GM12891 (cell line): ENCODE measurements around the gene BATF.

Source experiments
- DNase-seq: peaks from one replicate; pipeline ENCODE4 v3.0.0; 2011; ENCODE audit warnings: low spot score; ENCODE audit not compliant: insufficient read length
- FAIRE-seq: peaks from 2 replicates; lab custom pipeline; 2011; peaks lifted over from hg19 to GRCh38; lab: Jason Lieb, UNC
- PAX5 ChIP-seq: IDR thresholded peaks from 2 replicates; pipeline ENCODE4 v1.6.1; 2011; ENCODE audit warnings: low read length, moderate library complexity, mild to moderate bottlenecking; ENCODE audit not compliant: insufficient read depth, severe bottlenecking
- POLR2A ChIP-seq: IDR thresholded peaks from 2 replicates; pipeline ENCODE4 v1.6.1; 2011; ENCODE audit warnings: low read depth, low read length, control low read depth
- POLR2AphosphoS5 ChIP-seq: IDR thresholded peaks from 2 replicates; pipeline ENCODE4 v1.6.1; 2011; ENCODE audit warnings: low read depth, low read length, control low read depth
- POU2F2 ChIP-seq: IDR thresholded peaks from 2 replicates; pipeline ENCODE4 v1.6.1; 2011; ENCODE audit warnings: low read depth, mild to moderate bottlenecking, control low read depth, low read length, moderate library complexity
- SPI1 ChIP-seq: IDR thresholded peaks from 2 replicates; pipeline ENCODE4 v1.6.1; 2011; ENCODE audit warnings: low read depth, low read length, control low read depth
- TAF1 ChIP-seq: IDR thresholded peaks from 2 replicates; pipeline ENCODE4 v1.6.1; 2011; ENCODE audit warnings: low read depth, low read length, control low read depth

The BATF gene

DNA sequence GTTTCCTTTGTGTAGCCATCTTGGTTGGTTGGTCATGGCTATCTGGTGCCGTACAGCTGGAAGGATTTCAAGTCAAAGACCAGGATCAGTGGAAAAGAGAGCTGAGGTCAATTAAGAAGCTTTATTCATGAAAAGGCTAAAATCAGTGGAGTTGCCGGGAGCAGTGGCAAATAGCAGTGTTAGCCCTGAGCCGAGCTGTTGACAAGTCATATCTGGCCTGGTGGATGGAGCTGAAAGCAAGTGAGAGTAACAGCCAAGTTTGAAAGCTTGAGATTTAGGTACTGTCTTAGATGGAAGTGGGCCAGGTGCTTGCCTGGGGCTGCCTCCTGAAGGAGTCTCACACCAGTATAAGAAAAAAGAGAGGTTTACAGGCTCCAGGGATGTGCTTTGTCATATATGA is 9.0 kb downstream of the BATF start:
- DNase-seq (no peak), FAIRE-seq (peak; percentile 43)
- TF ChIP-seq PAX5 (no peak), POLR2AphosphoS5 (no peak), TAF1 (no peak), SPI1 (no peak), POU2F2 (no peak), POLR2A (no peak)

DNA sequence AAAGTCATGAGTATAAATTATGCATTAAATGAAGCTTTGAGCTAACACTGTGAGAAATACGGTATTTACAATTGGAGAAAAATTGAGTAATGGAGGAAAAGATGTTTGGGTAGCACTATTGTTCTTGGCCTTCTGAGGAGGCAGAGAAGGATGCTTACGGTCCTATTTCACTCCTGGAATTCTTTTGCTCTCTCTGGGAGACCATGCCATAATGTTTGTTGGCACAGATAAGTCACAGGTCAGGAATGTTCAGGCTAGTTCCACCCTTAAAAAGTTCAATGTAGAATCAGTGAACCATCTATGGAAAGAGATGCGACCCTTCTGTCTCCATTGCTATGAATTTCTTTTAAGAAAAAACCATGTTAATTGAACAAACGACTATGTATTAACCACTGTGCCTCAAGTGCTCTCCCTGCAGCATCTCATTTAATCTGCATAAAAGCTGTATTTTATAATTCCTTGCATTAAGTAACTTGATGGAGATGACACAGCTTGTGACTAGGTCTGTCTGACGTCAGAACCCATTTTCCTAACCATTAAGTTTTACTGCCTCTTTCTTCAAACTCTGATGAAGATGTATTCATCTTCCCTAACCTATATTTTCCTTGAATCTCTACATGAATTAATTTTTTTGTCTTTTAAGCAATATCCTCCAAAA is 9.5 kb downstream of the BATF start:
- DNase-seq (no peak), FAIRE-seq (peak; percentile 74)
- no peak for TF ChIP-seq POLR2A
- TF ChIP-seq SPI1: no peak
- TF ChIP-seq POU2F2: no peak
- TF ChIP-seq POLR2AphosphoS5: no peak

DNA sequence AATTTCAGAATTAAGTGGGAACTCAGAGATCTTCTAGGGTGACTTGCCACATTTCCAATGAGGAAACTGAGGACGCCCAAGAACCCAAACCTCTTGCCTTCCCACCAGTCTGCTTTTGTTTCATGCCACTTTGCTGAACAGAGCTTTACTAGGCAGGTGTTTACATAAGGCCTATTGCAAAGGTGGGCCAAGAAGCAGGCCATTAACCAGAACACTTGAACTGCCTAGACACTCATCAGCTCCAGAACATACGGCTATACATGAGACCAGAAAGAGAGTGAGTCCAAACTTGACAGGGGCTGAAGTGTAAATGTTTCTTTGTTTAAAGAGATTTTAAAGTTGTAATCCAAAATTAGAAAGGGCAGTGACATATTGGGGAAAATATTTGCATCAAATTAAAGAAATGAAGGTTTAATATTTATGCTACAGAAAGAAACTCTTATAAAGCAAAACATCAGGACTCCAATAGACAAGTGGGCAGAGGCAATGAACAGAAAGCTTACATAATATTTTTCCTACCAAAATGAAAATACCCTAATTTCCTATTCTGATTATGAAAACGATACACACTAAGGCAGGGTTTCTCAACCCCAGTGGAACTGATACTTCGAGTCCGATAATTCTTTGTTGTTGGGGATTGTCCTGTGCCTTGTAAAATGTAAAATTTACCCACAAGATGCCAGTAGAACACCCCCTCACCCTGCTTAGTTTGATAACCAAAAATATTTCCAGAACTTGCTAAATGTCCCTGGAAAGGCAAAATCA is 11.7 kb downstream of the BATF start:
- TF ChIP-seq POLR2A (no peak), SPI1 (0 out of 2 replicates have a peak, but pooled peaks have one; percentile 21)
- peak; percentile 9 for FAIRE-seq
- no peak for DNase-seq

DNA sequence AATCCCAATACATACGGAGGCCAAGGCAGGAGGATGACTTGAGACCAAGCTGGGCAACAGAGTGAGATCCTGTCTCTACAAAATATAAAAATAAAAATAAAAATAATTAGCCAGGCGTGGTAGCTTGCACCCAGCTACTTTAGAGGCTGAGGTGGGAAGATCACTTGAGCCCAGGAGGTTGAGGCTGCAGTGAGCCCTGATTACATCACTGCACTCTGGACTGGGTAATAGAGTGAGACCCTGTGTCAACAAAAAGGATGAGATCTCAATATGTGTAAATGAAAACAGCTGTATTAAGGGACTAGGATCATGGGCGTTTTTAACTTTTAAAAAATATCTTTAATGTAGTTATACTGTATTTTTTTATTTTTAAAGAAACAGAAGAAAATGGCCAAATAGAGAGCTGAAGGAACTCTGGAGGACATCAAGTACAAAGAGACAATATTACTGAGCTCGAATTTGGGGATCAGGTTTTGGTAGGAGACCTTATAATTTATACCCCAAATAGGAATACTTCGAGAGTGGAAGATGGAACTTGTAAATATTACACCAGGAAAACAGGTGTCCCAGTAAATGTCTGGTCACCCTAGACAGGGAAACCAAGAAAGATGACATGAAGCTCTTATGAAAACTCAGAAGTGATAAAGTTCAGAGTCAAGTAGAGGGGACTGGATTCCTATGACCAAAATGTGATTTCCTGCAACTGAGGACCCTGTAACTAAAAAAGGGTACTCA is 13.1 kb downstream of the BATF start:
- FAIRE-seq: no peak
- DNase-seq: no peak
- TF ChIP-seq POU2F2 (no peak), POLR2A (no peak), PAX5 (no peak), POLR2AphosphoS5 (no peak), TAF1 (no peak), SPI1 (no peak)

DNA sequence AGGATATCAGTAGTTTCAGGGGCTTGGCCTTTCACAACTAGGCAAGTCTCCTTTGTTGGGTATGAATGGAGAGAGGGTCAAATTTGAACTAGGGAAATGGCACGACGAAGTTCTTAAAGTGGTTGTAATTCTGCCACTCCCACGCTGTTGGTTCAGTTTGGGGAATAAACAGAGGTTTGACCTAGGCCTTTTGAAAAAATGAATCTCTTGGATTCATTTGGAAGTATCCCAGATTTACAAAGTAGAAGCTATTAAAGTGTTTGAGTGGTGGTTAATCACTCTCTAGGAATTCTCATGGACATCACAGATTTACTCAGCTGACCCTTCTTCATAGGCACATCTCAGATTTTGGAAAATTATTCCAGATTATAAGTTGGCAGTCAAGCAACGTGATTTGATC is 14.8 kb downstream of the BATF start:
- FAIRE-seq (peak; percentile 60), DNase-seq (no peak)
- no peak for TF ChIP-seq TAF1
- TF ChIP-seq POLR2A: no peak
- no peak for TF ChIP-seq PAX5
- no peak for TF ChIP-seq POLR2AphosphoS5
- TF ChIP-seq POU2F2: no peak

DNA sequence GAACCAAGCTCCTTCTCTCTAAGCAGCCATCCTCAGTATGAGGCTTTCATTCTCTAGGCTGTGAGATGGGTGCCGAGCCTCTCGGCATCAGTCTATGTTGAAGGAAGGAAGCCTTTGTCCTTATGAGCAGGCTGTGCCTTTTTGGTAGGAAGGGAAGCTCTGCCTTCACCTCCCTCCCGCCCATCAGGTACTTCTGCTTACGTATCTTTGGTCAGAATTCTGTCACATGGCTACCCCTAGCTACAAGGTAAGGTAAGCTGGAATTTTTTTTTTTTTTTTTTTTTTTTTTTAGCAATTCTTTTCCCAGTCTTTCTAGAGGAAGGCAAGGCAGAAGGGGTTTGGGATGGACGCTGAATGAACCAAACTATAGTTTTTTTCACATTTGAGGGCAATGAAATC is 16.9 kb downstream of the BATF start:
- DNase-seq: no peak
- FAIRE-seq: no peak
- no peak for TF ChIP-seq SPI1
- no peak for TF ChIP-seq POLR2A
- no peak for TF ChIP-seq PAX5
- no peak for TF ChIP-seq POLR2AphosphoS5
- TF ChIP-seq POU2F2: no peak
- TF ChIP-seq TAF1: no peak

DNA sequence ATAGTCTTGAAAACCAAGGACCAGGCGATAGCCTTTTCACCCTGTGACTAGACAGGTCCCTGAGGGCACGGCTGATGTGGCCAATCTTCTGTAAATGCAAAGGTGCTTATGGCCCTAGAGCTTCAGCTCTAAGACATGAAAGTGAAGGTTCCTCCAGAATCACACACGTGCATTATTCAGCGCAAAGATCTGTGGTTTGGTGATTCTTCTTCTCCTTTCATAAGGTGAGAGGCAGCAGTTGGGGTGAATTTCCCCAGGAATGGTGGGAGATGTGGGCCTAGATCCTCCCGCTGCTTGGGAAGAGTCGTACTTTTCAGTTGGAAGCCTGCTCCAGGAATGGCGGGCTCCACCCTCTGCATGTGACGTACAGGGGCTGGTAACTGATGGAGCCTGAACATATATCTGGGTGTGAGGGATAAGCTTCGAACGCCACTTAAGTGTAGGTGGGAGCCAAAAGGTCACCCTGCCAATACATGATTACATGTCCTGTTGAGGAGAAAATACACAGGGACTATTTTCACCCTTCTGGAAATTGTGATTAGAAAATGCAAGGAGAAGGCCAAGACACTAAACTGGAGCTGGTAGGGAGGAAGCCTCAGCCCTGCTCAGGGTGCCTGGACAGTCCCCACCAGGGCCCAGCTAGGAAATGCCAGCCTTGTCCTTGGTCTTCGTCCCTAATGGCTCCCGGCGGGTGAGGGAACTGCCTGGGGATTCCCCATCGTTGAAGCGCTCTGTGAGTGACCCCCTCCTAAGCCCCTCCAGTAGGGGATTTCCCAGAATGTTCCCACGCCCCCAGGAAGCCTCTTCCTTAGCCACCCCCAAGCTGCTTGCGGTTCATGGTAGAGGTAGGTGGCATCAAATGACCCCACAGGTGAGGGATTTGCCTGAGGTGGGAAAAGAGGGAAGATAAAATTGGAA is 17.6 kb downstream of the BATF start:
- peak; percentile 68 for TF ChIP-seq POU2F2
- no peak for TF ChIP-seq TAF1
- FAIRE-seq (peak; percentile 90), DNase-seq (no peak)

- TF ChIP-seq POLR2A (no peak), POU2F2 (no peak), TAF1 (no peak), POLR2AphosphoS5 (no peak), PAX5 (no peak), SPI1 (no peak)
- DNase-seq (no peak), FAIRE-seq (peak; percentile 68)
Measured at GRCh38 chr14:75540479-75540851, 18.2 kb downstream of the BATF start.

- peak; percentile 92 for FAIRE-seq
- peak; percentile 44 for DNase-seq
Measured at GRCh38 chr14:75542588-75543091, 20.4 kb downstream of the BATF start.

More at GRCh38 chr14:75542588-75543091, 20.4 kb downstream of the BATF start:
- TF ChIP-seq TAF1: no peak
- TF ChIP-seq SPI1: peak; percentile 62
